ENCODE results near the gene BRSK2.
"Not testable (repeated sequence)": the region's sequence is repeated elsewhere in the genome, so short reads cannot be mapped to it uniquely, and the experiment has no call there.

Gene BRSK2

DNA sequence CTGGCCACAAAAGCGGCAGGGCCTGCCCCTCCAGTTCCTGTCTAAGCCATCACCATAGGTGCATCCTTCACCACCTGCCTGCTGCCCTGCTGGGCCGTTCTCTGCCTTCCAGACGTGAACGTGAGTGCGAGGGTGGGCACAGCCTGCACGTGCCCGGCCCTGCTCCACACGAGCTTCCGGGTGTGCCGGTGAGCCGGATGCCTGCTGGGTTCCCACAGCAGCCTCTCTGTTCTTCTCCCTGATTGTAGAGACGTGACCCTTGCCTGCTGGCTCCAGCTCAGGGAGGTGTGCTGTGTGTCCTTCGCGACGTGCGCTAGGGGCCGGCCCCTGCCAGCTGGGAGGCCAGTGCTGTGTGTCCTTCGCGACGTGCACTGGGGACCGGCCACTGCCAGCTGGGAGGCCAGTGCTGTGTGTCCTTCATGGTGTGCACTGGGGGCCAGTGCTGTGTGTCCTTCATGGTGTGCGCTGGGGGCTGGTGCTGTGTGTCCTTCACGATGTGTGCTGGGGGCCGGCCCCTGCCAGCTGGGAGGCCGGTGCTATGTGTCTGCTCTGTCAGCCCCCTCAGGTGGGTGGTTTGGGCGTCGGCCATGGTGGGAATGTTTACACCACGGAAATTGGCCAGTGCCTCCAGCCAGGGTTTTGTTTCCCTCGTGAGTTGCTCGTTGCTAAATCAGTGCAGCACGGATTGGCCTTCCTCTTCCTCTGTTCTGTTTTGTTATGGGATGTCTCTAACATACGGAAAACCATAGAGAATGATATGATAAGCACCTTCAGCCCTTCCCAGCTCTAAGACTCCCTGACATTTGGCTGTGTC, 35.4 kb upstream of the BRSK2 start:
- no peak for DNase-seq

DNA sequence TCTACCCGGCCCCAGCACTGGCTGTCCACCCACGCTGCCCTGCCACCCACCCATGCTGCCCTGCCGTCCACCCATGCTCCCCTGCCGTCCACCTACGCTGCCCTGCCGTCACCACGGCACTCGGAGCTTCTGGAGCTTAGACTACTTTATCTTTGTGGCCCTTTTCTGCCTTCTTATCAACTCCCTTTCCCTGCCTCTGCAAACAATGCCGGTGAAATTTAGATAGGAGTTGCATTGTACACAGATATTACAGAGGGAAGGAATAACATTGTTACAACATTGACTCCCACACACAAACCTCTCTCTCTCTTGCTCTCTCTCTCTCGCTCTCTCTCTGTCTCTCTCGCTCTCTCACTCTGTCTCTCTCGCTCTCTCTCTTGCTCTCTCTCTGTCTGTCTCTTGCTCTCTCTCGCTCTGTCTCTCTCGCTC, 33.7 kb upstream of the BRSK2 start:
- DNase-seq, result no peak

DNA sequence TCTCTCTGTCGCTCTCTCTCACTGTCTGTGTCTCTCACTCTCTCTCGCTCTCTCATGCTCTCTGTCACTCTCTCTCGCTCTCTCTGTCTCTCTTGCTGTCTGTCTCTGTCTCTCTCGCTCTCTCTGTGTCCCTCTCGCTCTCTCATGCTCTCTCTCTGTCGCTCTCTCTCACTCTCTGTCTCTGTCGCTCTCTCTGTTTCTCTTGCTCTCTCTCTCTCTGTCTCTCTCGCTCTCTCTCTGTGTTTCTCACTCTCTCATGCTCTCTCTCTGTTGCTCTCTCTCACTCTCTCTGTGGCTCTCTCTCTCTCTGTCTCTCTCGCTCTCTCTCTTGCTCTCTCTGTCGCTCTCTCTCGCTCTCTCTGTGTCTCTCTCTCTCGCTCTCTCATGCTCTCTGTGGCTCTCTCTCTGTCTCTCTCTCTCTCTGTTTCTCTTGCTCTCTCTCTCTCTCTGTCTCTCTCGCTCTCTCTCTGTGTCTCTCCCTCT, 33.2 kb upstream of the BRSK2 start:
- DNase-seq, result no peak

DNA sequence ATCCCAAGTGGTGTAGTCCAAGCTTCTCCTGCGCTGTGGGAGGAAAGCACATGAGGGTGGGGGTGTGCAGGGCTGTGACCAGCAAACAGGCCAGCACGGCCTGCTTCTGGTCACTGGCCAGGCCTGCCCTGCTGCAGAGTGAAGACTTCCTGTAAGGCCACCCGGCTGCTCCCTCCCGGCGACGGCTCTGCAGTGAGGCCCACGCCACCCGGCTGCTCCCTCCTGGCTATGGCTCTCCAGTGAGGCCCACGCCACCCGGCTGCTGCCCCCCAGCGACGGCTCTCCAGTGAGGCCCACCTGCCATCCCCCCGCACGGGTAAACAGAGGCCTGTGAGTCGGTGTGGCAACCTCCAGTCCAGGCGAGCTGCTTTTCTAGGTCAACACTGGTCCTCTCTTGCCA, 31.4 kb upstream of the BRSK2 start:
- DNase-seq, result no peak

DNA sequence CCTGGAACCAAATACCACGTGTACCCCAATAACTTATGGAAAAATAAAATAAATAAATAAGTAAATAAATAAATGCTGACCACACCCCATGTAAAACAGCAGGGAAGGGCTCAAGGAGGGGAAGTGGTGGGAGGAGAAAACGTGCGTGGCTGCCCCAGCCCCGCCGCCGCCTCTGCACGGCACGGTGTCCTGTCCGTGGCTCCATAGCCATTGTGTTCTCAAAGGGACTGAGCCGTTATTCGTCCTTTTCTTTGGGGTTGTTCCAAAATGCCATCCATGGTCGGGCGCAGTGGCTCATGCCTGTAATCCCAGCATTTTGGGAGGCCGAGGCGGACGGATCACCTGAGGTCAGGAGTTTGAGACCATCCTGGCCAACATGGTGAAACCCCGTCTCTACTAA, 30.8 kb upstream of the BRSK2 start:
- DNase-seq, result not testable (repeated sequence)

DNA sequence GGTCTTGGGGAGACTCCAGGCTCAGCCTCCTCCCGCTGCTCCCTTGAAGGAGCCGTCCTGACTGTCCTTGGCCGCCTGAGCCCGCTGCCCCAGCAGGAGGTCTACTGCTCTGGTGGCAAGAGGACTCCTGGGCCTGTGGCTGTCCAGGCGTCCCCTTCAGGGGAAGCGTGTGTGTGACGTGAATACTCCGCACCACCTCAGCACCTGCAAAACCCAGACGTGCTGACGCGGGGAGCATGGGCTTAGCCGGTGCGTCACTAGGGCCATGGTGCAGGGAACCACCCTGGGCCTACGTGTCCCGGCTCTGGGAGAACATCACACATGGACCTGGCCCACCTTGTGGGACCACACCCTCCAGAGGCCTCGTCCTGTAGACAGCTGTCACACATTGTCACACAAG, 30.2 kb upstream of the BRSK2 start:
- no peak for DNase-seq

DNA sequence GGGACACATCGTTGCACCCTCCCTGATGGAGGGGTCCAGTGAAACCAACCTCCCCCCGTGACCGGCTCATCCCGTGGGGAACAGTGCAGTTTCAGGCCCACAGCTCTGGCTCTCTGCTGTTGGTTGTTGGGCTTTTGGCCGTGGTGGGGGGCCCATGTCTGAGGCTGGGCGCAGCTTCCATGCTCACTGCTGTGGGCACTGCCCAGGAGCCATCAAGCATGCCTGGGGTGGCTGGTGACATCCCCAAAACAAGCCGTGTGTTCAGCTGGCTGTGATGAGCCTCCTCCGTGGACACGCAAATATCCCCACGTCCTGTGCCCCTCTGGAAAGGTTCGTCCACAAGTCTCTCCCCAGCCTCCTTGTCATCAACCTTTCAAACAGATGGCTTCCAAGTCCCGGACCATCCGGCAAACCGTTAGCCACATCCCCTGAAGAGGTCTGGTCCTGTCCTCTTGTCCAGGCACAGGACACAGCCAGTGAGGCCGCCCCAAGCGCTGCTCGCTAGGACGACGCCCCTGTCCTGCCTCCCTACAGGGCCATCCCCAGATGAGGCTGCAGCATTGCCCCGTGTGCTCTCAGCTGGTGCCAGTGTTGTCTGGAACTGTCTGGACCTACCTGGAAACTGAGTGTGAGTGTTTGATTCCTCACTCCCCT, 29.4 kb upstream of the BRSK2 start:
- DNase-seq, result no peak

DNA sequence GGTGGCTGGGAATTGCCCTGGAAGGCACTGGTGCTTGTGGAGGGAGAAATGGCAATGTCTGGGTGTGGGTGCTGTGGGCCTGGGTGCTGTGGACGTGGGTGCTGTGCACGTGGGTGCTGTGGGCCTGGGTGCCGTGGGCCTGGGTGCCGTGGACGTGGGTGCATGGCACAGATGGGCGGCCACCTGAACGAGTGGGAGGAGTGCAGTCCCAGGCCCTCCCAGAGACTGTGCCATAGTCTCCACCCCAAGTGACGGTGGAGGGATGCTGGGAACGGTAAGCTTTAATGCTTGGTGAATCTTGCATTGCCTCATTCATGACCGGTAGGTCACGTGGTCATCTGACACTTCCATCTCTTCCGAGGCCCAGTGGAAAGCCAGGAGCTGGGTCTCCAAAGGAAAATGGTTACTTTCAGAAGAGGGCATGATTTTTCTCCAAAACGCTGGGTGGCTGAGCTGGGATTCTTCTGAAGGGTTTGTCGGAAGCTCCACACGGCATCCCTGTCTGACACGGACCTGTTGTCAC, 28.8 kb upstream of the BRSK2 start:
- no peak for DNase-seq

DNA sequence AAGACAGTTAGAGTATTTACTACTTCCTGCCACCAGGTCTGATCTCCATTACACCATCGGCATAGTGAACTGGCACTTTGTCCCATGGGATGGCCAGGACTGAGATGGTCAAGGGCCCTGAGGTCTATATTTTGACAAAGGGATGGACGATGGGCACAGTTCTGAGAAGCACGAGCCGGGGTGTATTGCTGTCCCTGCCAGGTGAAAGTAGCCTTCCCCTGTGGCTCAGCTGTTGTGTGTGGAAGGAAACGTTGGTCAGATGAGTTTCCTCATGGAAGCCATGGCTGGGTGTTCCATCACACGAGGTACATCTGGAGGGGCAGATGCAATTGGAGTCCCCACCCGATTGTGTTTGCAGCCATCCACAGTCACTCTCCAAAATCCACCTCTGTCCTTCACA, 27.9 kb upstream of the BRSK2 start:
- no peak for DNase-seq

DNA sequence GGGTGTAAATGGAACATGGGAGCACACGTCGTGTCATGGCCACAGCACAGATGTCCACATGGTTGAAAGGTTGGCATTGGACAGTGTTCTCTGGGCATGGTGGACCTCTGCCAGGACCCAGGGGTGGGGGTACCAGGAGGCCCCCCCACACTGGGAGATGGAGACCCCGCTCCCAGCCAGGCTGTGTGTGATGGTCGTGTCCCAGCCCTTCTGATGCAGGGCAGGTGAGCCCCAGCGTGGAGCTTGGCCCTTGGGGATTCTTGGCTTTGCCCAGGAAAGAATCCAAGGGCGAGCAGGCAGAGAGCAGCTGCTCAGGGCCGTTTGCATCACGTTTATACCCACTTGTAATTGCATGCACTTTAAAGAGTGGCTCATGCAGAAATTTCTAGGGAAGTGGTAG, 22.0 kb upstream of the BRSK2 start:
- no peak for DNase-seq

DNA sequence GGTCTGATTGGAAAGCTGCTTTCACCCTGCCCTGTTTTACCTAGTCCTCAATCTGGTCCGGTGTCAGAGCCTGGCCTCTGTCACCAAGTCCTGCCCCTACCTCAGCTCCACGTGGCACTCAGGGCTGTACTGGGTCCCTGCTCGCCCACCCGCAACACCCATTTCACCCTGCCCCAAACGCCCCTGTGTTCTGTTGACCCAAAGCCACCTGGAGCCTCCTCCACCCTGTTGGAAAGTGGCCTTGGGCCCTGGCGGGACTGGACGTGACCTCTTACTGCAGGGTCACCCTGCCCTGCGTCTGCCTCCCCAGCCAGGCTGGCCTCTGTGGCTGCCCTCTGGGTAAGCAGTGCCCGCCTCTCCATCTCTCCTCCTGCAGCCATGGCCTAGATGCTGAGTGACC, 21.5 kb upstream of the BRSK2 start:
- no peak for DNase-seq

DNA sequence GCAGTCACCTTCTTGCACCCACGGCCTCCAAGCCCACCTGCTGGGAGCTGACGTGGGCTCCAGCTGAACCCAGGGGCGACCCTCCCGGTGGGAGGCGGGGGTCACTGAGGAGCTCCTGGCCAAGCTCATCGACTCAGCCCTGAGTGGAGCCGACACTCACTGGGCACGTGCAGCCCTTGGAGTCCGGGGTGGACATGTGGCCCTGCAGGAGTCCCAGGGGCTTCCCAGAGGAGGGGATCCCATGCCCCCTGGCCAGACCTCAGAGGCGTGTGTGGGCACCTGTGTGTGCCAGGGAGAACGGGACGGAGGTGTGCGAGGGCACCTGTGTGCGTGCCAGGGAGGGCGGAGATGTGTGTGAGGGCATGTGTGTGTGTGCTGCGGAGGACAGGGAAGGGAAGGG, 20.8 kb upstream of the BRSK2 start:
- no peak for DNase-seq

DNA sequence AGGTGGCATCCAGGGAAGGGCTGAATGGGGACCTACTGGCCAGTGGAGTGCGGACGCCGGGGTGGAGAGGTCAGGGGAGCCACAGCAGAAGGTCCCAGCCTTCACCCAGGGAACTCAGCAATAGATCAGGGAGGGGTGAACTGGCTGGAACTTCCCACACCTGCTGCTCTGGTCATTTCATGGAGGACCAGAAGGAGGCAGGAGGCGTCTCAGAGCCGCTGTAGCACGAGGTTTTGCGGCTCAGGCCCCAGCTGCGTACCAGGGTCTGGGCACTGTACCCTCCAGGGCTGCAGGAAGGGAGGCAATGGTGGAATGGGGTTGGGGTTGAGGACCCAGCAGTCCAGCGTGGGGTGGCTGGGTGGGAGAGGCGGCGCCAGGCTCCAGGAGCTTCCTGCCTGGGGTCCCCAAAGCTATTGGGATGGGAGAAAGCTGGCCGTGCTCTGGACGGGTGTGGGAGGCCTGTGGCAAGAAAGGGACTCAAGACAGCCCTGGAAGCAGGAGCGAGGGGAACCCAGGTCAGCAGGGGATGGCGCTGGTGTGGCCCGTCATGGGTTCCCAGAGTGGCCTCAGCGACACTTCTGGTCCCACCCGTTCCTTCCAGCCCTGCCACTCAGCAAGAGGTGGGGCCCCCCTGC, 20.2 kb upstream of the BRSK2 start:
- no peak for DNase-seq

DNA sequence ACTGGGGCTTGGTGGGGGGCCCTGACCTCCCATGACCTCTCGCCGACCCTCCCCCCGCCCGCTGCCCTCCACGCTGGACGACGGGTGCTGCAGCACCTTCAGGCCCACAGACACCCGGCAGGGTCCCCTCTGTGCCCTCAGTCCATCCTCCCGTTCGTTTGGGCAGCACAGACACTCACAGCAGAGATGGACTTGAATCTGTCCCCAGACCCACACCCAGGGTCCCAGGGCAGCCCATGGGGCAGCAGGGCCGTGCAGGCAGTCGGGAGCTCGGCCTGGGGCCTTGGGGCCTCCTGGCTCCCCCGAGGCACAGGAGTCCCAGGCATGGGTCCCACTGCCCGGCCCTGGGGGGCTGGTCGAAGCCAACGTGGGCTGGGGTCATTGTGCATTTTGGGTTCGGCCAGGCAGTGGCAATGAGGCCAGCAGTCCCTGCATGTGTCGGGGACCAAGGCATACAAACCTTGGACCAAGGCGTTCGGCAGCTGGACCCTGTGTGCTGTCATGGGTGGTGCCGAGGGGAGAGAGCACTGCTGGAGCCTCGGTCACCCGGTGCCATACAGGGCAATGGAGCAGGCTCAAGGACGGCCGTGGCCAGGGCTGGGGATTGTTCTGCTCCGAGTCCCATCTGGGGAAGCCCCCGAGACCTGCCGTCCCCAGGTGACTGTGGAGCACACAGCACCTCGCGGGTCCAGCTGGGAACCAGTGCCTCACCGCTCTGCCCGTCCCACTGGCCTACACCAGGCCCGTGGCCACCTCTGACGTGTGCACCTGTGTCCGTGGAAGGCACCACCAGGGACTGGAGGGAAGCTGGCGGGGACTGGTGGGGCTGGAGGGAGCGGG, 19.3 kb upstream of the BRSK2 start:
- DNase-seq, result no peak

DNA sequence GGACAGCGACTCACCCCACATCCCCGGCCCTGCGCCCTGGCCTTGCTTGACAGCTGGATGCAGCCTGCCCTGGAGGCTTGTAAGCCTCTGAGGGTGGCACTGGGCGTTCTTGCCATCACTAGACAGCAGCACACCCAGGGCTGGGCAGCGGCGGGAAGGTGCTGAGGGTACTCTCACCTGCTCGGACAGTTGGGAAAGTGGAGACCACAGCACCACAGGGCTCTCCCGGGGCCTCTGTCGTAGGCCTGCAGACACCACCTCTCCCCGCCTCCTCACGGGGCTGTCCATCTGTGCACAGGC, 18.8 kb upstream of the BRSK2 start:
- no peak for DNase-seq

DNA sequence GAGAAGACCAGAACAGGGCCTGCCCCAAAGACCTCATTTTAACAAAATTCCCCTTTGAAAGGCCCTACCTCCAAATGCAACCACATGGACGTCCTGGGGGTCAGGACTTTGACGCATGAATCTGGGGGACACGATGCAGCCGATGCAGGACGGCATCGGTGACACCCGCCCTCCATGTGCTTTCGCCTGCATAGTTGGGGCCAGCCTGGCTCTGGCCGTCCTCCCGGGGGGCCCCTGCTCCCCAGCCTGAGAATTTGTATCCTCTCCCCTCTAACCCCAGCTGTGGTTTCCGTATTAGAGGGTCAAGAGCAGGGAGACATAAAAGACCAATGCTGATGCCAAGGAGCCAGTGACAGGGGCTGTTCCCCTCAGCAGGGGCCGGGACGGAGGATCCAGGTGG, 18.4 kb upstream of the BRSK2 start:
- no peak for DNase-seq

DNA sequence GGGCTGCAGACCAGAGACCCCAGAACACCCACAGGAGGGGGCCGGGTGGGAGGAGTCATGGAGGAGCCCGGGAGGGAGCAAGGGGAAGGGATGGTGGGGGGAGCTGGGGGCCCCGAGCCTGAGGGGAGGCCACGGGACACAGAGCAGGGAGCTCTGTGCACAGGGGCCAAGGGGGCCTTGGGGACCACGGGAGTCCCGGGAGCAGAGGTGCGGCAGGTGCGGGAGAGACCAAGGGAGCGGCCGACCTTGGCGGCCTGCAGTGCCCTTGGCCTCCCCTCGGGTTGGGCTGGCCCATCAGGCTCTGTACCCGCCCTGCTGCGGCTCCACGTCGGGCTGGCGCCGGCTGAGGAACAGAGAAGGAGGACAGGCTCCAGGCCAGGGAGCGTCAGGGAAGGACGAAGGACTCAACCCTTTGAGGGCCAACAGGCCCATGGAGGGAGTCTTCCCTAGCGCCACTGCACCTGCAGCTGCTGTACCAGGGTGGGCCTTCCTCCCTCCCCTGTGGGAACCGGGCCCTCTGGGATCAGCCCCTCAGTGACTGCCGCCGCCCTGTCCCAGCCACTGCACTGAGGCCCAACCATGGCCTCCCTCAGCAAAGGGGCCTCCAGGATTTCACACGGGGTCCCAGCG, 17.8 kb upstream of the BRSK2 start:
- no peak for DNase-seq

DNA sequence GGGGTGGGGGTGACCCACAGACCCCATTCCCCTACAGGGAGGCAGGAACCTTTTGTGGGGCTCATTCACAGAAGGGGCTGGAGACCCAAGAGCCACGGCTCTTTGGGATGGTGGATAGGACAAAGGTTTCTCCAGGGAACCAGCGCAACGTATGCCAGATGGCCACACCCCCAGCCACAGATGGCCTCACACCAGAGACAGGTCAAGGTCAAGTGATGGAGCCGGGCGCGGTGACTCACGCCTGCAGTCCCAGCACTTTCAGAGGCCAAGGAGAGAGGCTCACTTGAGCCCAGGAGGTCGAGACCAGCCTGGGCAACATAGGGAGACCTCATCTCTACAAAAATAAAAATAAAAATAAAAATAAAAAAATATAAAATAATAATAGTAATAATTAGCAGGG, 17.1 kb upstream of the BRSK2 start:
- DNase-seq, result no peak

DNA sequence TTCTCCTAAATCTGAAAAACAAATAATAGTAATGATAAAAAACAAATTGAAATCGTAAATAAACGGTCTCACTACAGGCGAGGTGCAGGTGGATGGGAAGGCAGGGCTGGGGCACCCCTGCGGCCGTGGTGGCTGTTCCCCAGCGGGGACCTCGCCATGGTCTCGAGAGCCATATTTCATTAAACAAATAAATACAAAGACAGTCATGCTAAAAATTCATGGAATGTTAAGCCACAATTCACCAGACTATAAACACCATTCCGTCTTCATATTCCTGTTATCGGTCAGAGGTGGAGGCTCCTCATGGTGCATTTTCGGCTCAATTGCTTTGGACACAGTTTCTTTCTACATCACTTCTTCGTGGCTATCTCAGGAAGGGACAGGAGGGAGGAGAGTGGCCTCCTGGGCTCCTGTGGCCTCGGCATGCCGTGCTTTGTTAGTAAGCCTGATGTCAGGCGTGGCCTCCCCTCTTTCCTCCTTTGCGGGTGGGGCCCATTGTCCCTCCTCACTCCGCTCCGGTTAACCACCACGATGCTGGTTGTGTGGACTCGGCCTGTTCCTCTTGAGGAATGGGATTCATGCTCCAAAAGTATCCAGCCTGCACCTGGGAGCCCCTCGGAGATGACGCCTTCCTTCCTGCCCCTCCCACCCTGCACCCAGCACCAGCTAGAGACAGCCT, 16.1 kb upstream of the BRSK2 start:
- DNase-seq, result no peak

DNA sequence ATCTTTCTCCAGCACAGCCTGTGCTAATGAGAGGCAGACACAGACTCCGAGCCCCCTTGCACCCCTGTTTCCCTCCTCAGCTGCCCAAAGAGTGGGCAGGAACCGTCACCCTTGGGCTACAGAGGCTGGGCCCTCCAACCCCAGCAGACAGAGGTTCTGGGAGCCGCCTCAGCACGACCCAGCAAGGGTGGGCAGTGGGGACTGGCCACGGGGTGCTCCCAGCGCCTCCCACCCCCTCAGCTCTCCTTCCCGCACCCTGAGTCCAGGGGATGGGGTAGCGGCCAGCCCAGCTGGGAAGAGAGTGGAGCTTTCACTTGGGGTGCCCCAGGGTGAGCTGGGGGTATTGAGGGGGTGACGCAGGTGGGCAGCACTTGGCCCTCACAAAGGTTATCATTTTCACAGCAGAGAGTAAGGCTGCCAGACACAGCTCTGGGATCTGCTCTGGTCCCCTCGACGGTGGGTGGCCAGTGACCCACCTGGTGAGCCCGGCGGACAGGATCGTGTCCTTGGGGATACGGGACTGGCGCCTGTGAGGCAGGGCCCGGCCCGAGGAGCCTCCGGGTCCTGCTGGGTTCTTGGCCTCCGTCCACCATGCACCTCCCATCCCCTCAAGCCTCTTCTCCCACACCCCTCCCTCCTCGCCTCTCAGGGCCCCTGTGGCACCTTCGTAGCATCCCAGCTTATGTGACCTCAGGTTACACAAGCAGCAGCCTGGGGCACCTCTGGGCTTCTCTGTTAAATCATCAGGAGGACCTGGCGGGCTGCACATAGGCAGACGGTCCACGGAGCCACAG, 14.4 kb upstream of the BRSK2 start:
- no peak for DNase-seq

DNA sequence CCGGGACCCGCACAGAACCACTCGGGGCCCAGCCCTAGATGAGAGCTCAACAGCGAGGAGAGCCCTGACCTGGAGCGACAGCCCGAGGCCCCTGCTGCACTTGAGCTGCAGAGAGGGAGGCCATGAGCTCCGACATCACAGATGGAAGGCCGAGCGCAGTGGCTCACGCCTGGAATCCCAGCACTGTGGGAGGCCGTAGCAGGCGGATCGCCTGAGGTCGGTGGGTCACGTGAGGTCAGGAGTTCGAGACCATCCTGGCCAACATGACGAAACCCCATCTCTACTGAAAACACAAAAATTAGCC, 13.8 kb upstream of the BRSK2 start:
- no peak for DNase-seq

Data from NCI-H1694 (cell line).